Fibroblast of pulmonary artery (primary cell): ENCODE measurements around the gene RTP2.

Experiments
- DNase-seq: peaks from one replicate; pipeline ENCODE4 v3.0.0-alpha.2; 2010; ENCODE audit warnings: low read depth
- H3K4me3 ChIP-seq: replicated peaks from 2 replicates; pipeline ENCODE4 v1.5.1; 2011; ENCODE audit warnings: low read depth, mild to moderate bottlenecking, control low read depth, low read length, moderate library complexity
- TF ChIP-seq, protein P1 (sequence below): IDR thresholded peaks from 2 replicates; pipeline ENCODE4 v1.5.1; 2011; ENCODE audit warnings: mild to moderate bottlenecking, control low read depth, low read length, inconsistent platforms; ENCODE audit errors: missing control alignments

Gene RTP2

DNA sequence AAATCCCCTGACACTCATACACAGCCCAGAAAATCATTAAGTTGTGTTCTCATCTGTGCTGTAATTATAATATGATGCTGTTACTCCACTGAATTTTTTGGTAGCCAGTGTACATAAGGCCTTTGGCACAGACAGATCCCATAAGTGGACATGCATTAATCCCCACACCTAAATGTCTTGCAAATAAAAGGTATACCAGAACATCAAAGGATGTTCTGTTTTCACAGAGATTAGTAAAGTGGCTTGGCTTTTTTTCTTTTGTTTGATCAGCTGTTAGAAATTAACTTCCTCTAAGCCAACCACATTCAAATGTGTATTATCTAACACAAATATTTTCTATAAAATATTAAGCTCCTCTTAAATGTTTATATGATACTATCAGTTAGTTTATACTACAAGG, 34.8 kb downstream of the RTP2 start:
- TF ChIP-seq, protein P1, sequence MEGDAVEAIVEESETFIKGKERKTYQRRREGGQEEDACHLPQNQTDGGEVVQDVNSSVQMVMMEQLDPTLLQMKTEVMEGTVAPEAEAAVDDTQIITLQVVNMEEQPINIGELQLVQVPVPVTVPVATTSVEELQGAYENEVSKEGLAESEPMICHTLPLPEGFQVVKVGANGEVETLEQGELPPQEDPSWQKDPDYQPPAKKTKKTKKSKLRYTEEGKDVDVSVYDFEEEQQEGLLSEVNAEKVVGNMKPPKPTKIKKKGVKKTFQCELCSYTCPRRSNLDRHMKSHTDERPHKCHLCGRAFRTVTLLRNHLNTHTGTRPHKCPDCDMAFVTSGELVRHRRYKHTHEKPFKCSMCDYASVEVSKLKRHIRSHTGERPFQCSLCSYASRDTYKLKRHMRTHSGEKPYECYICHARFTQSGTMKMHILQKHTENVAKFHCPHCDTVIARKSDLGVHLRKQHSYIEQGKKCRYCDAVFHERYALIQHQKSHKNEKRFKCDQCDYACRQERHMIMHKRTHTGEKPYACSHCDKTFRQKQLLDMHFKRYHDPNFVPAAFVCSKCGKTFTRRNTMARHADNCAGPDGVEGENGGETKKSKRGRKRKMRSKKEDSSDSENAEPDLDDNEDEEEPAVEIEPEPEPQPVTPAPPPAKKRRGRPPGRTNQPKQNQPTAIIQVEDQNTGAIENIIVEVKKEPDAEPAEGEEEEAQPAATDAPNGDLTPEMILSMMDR: no peak
- H3K4me3 ChIP-seq: no peak overlapping the region
- no peak for DNase-seq

DNA sequence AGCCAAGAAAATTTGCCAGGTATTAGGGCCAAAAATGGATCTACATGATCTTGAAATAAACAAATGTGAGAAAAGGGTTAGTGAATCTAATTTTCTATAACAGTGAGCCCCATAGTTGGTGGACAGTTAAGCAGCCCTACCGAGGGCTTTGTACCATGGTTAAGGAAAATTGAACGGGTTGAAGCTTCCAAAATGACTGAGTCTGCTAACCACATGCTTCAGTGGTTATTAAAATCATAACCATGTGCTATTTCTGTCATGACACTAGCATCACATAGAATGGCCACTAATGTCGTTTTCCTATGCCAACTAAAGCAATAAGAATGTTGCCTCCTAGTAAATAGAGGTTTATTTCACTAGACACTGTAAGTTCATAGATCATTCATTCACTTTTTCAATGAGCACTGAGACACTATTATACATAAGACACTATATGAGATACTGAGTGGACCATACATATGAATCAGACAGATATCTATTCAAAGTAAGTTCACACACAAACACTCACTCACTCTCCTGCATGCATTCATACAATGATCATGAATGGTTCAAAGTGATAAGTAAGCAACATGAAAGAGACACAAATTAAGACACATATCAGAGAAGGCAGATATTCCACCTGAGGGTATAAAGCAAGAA, 36.5 kb downstream of the RTP2 start:
- TF ChIP-seq, protein P1: no peak
- no peak for DNase-seq

DNA sequence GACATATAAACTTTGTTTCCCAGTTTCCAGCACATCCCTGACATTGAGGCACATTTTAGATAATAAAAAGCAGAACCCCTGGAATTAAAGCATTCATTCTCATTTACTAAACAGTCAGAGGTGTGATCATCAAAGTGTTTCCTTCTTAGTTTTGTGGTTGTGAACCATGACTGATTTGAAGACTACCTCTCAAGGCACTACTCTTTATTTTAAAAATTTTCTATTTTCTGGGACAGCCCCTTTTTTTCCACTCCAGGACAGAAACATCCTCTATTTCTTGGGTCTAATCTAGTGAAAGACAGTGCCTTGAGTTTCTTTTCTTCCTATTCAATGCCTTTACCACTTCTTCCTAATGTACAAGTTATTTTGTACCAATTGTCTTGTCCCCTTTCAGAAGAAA, 37.3 kb downstream of the RTP2 start:
- no peak for DNase-seq
- TF ChIP-seq, protein P1: no peak
- H3K4me3 ChIP-seq: no peak overlapping the region

More for the DNA sequence above, 36.5 kb downstream of the RTP2 start:
- H3K4me3 ChIP-seq: no peak overlapping the region

DNA sequence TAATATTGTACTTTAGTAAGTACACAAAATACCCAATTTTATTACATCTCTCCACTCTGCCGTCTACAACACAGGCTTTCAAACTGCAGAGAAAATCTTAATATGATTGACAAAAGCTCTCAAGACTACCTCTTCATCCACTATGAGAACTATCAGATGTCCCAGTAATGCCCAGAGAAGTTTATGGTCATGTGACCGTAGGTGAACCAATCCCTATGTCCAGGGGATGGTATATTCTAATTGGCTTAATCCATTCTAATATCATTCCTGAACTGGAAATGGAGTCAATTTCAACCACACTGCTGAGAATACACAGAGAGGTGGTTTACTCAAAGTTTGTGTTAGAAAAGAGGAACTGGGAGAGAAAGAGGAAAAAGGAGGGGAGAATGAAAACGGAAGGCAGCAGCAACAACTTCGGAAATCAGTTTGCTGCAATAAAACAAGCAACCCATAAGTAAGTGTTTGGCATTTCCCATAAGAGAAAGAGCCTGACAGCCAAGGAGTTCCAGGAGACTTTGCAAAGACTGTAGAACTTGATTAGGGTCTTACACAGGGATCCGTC, 39.4 kb downstream of the RTP2 start:
- no peak overlapping the region for H3K4me3 ChIP-seq
- TF ChIP-seq, protein P1: no peak
- no peak for DNase-seq

DNA sequence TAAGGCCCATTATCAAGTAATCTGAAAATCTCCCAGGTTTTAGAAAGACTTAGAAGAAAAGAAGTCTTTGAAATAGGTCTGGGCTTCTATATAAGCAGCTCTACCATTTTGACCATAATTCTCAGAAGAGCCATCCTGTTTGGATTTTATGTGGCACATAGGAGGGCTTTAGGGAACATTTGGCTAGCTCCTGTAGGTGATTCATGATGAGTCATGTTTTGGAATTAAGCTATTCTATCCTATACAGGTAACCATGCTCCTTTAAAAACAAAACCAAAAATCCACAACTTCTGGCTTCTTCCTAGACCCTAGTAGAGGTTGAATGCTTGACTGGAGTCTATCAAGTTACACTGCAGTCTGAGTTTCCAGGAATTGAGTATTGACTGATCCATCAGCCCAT, 41.1 kb downstream of the RTP2 start:
- DNase-seq: no peak
- TF ChIP-seq, protein P1: no peak
- no peak overlapping the region for H3K4me3 ChIP-seq

DNA sequence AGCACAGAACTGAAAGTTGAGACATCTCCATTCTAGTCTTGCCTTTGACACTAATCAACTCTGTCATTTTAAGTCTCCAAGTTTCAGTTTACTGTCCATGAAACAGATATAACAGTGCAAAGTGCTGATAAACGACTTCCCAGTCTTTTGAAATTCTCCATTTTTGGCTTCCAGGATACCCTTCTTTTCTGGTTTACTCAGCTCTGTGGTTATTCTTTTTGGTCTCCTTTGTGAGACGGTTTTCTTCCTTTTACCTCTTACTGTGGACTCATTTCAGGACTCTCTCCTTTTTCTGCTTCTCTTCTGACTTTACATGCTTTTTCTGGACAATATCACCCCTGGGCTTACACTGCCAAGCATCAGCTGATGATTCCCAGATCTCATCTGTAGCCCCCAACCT, 51.1 kb downstream of the RTP2 start:
- TF ChIP-seq, protein P1: no peak
- no peak for DNase-seq
- H3K4me3 ChIP-seq: no peak overlapping the region
